Transverse colon (tissue), 4 donors: ENCODE measurements around the gene SEC31A.

Experiments
- EP300 ChIP-seq: sonication (generic); formaldehyde crosslinking; IDR thresholded peaks from one replicate; pipeline ENCODE4 v1.6.1; 2017; ENCODE audit warnings: antibody characterized with exemption, low read depth
- POLR2A ChIP-seq: fragments of 450-650 bp; IDR thresholded peaks from one replicate; pipeline ENCODE4 v1.6.1; 2016; ENCODE audit warnings: antibody characterized with exemption, mild to moderate bottlenecking, moderate library complexity
- POLR2AphosphoS5 ChIP-seq, 3 donors: sonication (generic); formaldehyde crosslinking; IDR thresholded peaks; one replicate each; pipeline ENCODE4 v1.6.1; 2016; ENCODE audit warnings: antibody characterized with exemption in 3 of 3
- TF ChIP-seq, protein P1 (sequence below), 5 experiments: fragments of 200-600 bp in 3 of 5; fragments of 450-650 bp in 2 of 5; sonication (generic) in 3 of 5; IDR thresholded peaks; 1 replicate in 2 of 5; 2 replicates in 3 of 5; pipeline ENCODE4 v1.5.1; 2016 to 2017; ENCODE audit warnings: antibody characterized with exemption in 5 of 5, inconsistent platforms in 3 of 5, mild to moderate bottlenecking in 2 of 5, moderate library complexity in 1 of 5

DNA sequence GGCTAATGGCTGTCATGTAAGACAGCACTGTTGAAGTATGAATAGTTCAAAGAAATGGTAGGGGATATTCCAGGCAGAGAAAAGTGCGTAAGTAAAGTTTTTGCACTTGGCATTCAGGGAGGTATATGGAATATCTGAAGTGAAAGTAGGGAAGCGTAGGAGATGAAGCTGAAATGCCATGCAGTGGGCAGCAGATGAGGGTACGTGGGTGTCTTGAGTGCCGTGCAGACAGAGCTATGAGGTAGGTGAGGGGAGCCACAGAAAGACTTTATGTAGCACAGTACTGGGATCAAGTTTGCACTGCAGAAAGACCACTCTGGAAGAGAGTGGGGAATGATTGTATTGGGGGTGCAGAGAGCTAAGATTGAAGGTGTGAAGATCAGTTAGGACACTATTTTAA, 87.2 kb downstream of the SEC31A start:
- TF ChIP-seq, protein P1, sequence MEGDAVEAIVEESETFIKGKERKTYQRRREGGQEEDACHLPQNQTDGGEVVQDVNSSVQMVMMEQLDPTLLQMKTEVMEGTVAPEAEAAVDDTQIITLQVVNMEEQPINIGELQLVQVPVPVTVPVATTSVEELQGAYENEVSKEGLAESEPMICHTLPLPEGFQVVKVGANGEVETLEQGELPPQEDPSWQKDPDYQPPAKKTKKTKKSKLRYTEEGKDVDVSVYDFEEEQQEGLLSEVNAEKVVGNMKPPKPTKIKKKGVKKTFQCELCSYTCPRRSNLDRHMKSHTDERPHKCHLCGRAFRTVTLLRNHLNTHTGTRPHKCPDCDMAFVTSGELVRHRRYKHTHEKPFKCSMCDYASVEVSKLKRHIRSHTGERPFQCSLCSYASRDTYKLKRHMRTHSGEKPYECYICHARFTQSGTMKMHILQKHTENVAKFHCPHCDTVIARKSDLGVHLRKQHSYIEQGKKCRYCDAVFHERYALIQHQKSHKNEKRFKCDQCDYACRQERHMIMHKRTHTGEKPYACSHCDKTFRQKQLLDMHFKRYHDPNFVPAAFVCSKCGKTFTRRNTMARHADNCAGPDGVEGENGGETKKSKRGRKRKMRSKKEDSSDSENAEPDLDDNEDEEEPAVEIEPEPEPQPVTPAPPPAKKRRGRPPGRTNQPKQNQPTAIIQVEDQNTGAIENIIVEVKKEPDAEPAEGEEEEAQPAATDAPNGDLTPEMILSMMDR (IDR thresholded peaks at IDR 0.05): no peak
- TF ChIP-seq POLR2A (no peak), POLR2AphosphoS5 (IDR thresholded peaks at IDR 0.05) (no peak), EP300 (no peak)
